Adrenal gland (tissue), 12 donors: ENCODE results near the gene PRKCE. TPM values are rescaled to one million over a fixed set of nuclear protein-coding genes. Genes with fewer than 3 reads are reported as not detected.

ENCODE experiments used
- DNase-seq, 7 donors: peaks; one replicate each; pipeline ENCODE4 v3.0.0-alpha.2; 2019 to 2020
- H3K27ac ChIP-seq, 5 donors: fragments of 200-600 bp; sonication (generic) in 4 of 5; 1 replicate in 3 of 5; 2 replicates in 2 of 5; pipeline versions ENCODE4 v1.5.1 to v1.8.0; 2016 to 2020; ENCODE audit warnings: mild to moderate bottlenecking in 1 of 5
- H3K27me3 ChIP-seq: fragments of 200-600 bp; 2 replicates; pipeline ENCODE4 v1.8.0; 2021
- H3K36me3 ChIP-seq, 2 donors: fragments of 200-600 bp; replicated peaks in 1 of 2; 1 replicate in 1 of 2; 2 replicates in 1 of 2; pipeline versions ENCODE4 v1.5.1 to v1.8.0; 2018 to 2022
- H3K4me1 ChIP-seq, 2 donors: fragments of 200-600 bp; replicated peaks in 1 of 2; 1 replicate in 1 of 2; 2 replicates in 1 of 2; pipeline versions ENCODE4 v1.5.1 to v1.8.0; 2018 to 2021
- H3K4me3 ChIP-seq, 4 donors: fragments of 200-600 bp; sonication (generic) in 3 of 4; one replicate each; pipeline ENCODE4 v1.5.1; 2016 to 2018
- H3K9me3 ChIP-seq, 3 donors: fragments of 200-600 bp; sonication (generic) in 1 of 3; replicated peaks in 1 of 3; 1 replicate in 2 of 3; 2 replicates in 1 of 3; pipeline versions ENCODE4 v1.5.1 to v1.8.0; 2016 to 2021
- POLR2A ChIP-seq, 2 donors: fragments of 450-650 bp; IDR thresholded peaks; one replicate each; pipeline ENCODE4 v1.6.1; 2017; ENCODE audit warnings: antibody characterized with exemption in 2 of 2, mild to moderate bottlenecking in 2 of 2, moderate library complexity in 1 of 2
- WGBS, 4 donors: extraction: QIAGEN DNeasy Blood & Tissue Kit in 2 of 4; methylation state at CpG; one replicate each; pipeline versions ENCODE4 v1.1.5 to v1.1.7; 2013 to 2017; 5-methylcytosine and 5-hydroxymethylcytosine counted together
- intact Hi-C, 2 donors: fragments of 100-400 bp; cut with DNase I; formaldehyde crosslinking; loops; one replicate each; pipeline versions ENCODE4 v1.14.1 to v1.15.0; 2022 to 2023
- polyA plus RNA-seq, 3 donors: library from polyadenylated mRNA; stranded (reverse); fragments of 200-250 nt in 2 of 3; fragments of 350-450 nt in 1 of 3; fragmentation: Illumina TruSeq in 1 of 3; extraction: RNeasy Lipid Tissue Mini Kit (QIAGEN cat#74804) in 1 of 3; gene quantifications; one replicate each; pipeline ENCODE4 v1.2.3, GENCODE V29; 2013 to 2014
- total RNA-seq, 9 donors: library from RNA; depleted of rRNA in 4 of 9; stranded (reverse); fragments of >200 nt in 4 of 9; fragments of 120-200 nt in 1 of 9; fragmentation: NEBNext Ultra II Directional in 1 of 9; extraction: Animal tissue kit (Norgen Biotek cat#: 25700) in 1 of 9; gene quantifications; one replicate each; pipeline versions ENCODE4 v1.1.0 to v1.2.4, GENCODE V29; 2013 to 2023
- TF ChIP-seq, protein P1 (sequence below), 6 experiments: fragments of 450-650 bp in 4 of 6; fragments of 200-600 bp in 2 of 6; sonication (generic) in 1 of 6; IDR thresholded peaks; 1 replicate in 5 of 6; 2 replicates in 1 of 6; pipeline versions ENCODE4 v1.5.1 to v1.8.0; 2016 to 2021; ENCODE audit warnings: antibody characterized with exemption in 6 of 6, mild to moderate bottlenecking in 2 of 6, moderate library complexity in 1 of 6
- donor health status: healthy with polysubstance abuse.
- donor health status: Bipolar disorder and iron deficiency.
- donor health status: DM: yes; HTN: yes; CAD: no.
- donor health status: DM: no; HTN: no; CAD: no.
- donor health status: DM: no; HTN: no; CAD: no.
- donor health status: DM: yes; HTN: yes; CAD: no.

Gene PRKCE
- total and polyA plus RNA-seq, 12 donors: 1.9 to 19.2 (median 8.0) TPM

DNA sequence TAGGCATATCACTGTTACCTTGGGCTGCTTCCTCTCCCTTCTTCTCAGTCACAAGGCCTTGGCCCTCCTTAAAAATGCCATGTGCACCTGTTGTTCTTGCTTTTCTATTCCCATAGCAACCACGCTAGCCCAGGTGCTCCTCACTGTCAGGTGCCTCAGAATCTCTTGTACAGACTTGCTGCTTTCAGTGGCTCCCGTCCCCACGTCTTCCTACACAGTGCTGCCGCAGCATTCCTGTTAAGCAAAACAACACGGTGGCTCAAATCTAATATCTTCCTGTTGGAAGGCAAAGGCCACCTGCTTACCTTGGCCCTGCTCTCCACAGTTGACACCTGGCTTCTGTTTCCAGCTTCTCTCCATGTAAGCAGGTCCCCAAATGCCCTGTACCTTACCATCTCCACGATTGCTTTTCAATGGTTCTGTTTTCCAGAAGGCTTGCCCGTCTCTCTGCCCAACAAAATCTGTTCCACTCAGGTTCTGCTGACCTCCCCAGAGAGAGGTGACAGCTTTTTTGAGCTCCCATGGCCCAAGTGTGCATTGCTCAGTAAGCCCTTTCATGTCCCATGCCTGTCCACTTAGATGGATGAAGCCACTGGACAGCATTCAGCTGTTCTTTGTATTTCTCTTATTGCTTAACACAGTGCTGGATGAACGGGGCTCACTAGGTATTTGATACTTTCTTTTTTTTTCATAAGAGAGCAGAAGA lies 240.4 kb downstream of the PRKCE start:
- Histone ChIP-seq H3K27me3 (no peaks in the 10 kb centered on the region), H3K4me1 (peaks cover 0 to 52% of the 10 kb centered on the region in 2 donors), H3K4me3 (no peak overlapping the region), H3K9me3 (no peaks in the 10 kb centered on the region), H3K36me3 (no peaks in the 10 kb centered on the region), H3K27ac (peak overlapping the region in 1 of 5 donors; percentile 17)
- no peak for DNase-seq
- WGBS, 4 donors: 70 to 84% (median 81%) methylated on average over 8 of the region's 8 CpGs
- TF ChIP-seq, protein P1, sequence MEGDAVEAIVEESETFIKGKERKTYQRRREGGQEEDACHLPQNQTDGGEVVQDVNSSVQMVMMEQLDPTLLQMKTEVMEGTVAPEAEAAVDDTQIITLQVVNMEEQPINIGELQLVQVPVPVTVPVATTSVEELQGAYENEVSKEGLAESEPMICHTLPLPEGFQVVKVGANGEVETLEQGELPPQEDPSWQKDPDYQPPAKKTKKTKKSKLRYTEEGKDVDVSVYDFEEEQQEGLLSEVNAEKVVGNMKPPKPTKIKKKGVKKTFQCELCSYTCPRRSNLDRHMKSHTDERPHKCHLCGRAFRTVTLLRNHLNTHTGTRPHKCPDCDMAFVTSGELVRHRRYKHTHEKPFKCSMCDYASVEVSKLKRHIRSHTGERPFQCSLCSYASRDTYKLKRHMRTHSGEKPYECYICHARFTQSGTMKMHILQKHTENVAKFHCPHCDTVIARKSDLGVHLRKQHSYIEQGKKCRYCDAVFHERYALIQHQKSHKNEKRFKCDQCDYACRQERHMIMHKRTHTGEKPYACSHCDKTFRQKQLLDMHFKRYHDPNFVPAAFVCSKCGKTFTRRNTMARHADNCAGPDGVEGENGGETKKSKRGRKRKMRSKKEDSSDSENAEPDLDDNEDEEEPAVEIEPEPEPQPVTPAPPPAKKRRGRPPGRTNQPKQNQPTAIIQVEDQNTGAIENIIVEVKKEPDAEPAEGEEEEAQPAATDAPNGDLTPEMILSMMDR (IDR thresholded peaks at IDR 0.05): no peak
- TF ChIP-seq POLR2A (IDR thresholded peaks at IDR 0.05): no peak
- intact Hi-C loops: no loop called here

DNA sequence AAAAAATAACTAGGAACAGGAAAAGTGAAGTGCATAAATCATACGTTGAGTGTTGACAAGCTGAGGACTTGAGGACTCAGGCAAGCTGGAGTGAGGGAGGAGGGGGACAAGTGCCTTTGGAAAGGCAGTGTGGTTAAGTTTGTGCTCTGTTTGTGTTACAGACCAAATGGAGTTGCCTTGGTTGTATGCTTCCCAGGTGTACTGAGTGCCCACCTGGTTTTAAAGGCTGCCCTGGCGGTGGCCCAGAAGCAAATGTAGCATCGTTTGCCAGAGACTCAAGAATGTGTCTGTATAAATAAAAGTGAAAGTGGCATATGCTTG lies 240.9 kb downstream of the PRKCE start:
- intact Hi-C loops: no loop called here
- Histone ChIP-seq H3K36me3 (no peaks in the 10 kb centered on the region), H3K4me3 (no peak overlapping the region), H3K27me3 (no peaks in the 10 kb centered on the region), H3K27ac (peak overlapping the region in 2 of 5 donors; percentile 6 to 17), H3K9me3 (no peaks in the 10 kb centered on the region), H3K4me1 (peaks cover 0 to 57% of the 10 kb centered on the region in 2 donors)
- no peak for DNase-seq
- TF ChIP-seq POLR2A (IDR thresholded peaks at IDR 0.05): no peak
- TF ChIP-seq, protein P1 (IDR thresholded peaks at IDR 0.05): no peak
- WGBS, 4 donors: 55 to 61% (median 58%) methylated on average over 3 of the region's 3 CpGs

DNA sequence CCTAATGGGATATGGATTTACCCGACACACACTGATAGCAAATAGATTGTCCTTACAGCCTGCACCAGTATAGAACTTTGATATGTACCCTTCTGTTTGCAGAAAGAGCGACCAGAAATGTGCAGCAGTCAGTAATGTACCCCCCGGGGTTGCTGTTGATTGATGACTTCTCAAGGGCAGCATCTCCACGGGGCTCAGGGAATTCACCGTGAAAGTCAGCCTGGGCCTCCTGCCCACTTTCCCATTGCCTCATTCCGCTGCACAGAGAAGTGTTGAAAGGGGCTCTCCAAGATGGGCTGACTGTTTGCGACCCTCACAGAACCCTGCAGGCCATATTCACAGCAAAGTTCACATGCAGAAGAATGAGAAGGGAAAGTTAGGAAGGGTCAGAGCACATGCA lies 241.3 kb downstream of the PRKCE start:
- Histone ChIP-seq H3K27me3 (no peaks in the 10 kb centered on the region), H3K4me1 (peaks cover 0 to 59% of the 10 kb centered on the region in 2 donors), H3K4me3 (no peak overlapping the region), H3K9me3 (no peaks in the 10 kb centered on the region), H3K27ac (peak overlapping the region in 2 of 5 donors; percentile 6 to 17), H3K36me3 (no peaks in the 10 kb centered on the region)
- TF ChIP-seq, protein P1 (IDR thresholded peaks at IDR 0.05): no peak
- no peak for TF ChIP-seq POLR2A (IDR thresholded peaks at IDR 0.05)
- intact Hi-C loops: no loop called here
- 38 to 46% (median 44%) methylated on average over 7 of the region's 7 CpGs for WGBS, 4 donors
- DNase-seq: peak in 1 of 7 donors; percentile 40

DNA sequence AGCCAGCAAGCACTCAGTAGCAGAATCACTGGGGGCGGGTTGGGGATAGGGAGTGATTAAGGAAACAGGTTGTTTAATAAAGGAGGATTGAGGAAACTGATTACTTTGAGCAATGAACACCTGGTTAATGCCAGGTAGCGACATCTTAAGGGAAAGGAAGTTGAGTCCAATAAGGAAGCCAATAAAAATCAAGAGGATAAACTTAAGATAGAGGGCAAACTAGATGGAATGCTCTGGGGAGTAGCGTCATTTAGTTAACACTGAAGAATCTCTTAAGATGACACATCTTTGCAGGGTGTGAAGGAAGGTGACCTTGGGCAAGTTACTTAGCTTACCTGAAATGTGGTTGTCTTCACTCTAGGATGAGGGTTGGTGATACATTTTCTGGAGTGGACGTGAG lies 242.7 kb downstream of the PRKCE start:
- no peak for DNase-seq
- TF ChIP-seq, protein P1 (IDR thresholded peaks at IDR 0.05): no peak
- TF ChIP-seq POLR2A (IDR thresholded peaks at IDR 0.05): no peak
- 96 to 98% (median 97%) methylated on average over 4 of the region's 4 CpGs for WGBS, 4 donors
- Histone ChIP-seq H3K9me3 (no peaks in the 10 kb centered on the region), H3K36me3 (no peaks in the 10 kb centered on the region), H3K27me3 (no peaks in the 10 kb centered on the region), H3K4me1 (peaks cover 0 to 50% of the 10 kb centered on the region in 2 donors), H3K27ac (no peak overlapping the region), H3K4me3 (no peak overlapping the region)
- intact Hi-C loops: no loop called here
